Measurements from ENCODE around the gene C16orf92. TPM values are rescaled to one million over a fixed set of nuclear protein-coding genes. Genes with fewer than 3 reads are reported as not detected.

Gene C16orf92
- polyA plus RNA-seq, 4 donors = not detected

GRCh38 chr16:30063893-30064728 lies 41.1 kb downstream of the C16orf92 start:
- Histone ChIP-seq H3K27ac (ENCODE audit: low read depth in 1 of 3, low read length in 2 of 3) (peak overlapping the region; percentile 93 to 100 (median 99)), H3K4me1 (ENCODE audit: control insufficient read depth in 3 of 3, insufficient read depth in 2 of 3, low read depth in 1 of 3, low read length in 2 of 3) (peaks cover 0 to 33% (median 6%) of the 10 kb centered on the region in 3 donors), H3K9me3 (ENCODE audit: control insufficient read depth in 2 of 2, insufficient read depth in 1 of 2, low read depth in 1 of 2, low read length in 1 of 2) (no peaks in the 10 kb centered on the region), H3K4me3 (ENCODE audit: low read depth in 1 of 3, low read length in 3 of 3) (peak overlapping the region; percentile 67 to 100 (median 76)), H3K27me3 (ENCODE audit: control insufficient read depth in 3 of 3, insufficient read depth in 3 of 3, low read length in 3 of 3) (no peaks in the 10 kb centered on the region), H3K36me3 (ENCODE audit: control insufficient read depth in 3 of 3, insufficient read depth in 2 of 3, low read depth in 1 of 3, low read length in 3 of 3) (peaks cover 7 to 36% (median 12%) of the 10 kb centered on the region in 3 donors)
- DNase-seq = peak; percentile 52 to 69
- FAIRE-seq = no peak
- 5 to 9% (median 5%) methylated on average over 27 of the region's 27 CpGs for WGBS, 3 donors

- Histone ChIP-seq H3K36me3 (ENCODE audit: control insufficient read depth in 3 of 3, insufficient read depth in 2 of 3, low read depth in 1 of 3, low read length in 3 of 3) (peaks cover 13 to 38% (median 18%) of the 10 kb centered on the region in 3 donors), H3K27me3 (ENCODE audit: control insufficient read depth in 3 of 3, insufficient read depth in 3 of 3, low read length in 3 of 3) (no peaks in the 10 kb centered on the region), H3K4me3 (ENCODE audit: low read depth in 1 of 3, low read length in 3 of 3) (peak overlapping the region; percentile 67 to 100 (median 76)), H3K4me1 (ENCODE audit: control insufficient read depth in 3 of 3, insufficient read depth in 2 of 3, low read depth in 1 of 3, low read length in 2 of 3) (peaks cover 0 to 35% (median 6%) of the 10 kb centered on the region in 3 donors), H3K27ac (ENCODE audit: low read depth in 1 of 3, low read length in 2 of 3) (peak overlapping the region; percentile 93 to 100 (median 99)), H3K9me3 (ENCODE audit: control insufficient read depth in 2 of 2, insufficient read depth in 1 of 2, low read depth in 1 of 2, low read length in 1 of 2) (no peaks in the 10 kb centered on the region)
- no peak for FAIRE-seq
- 0 to 1% (median 0%) methylated on average over 23 to 25 of the region's 25 CpGs for WGBS, 3 donors
- DNase-seq = no peak
These were observed 41.7 kb downstream of the C16orf92 start for GRCh38 chr16:30064729-30065101.

GRCh38 chr16:30065102-30065942 lies 42.3 kb downstream of the C16orf92 start, which contains the start of gene ALDOA:
ALDOA (plus strand) TSS chr16:30065760; CDS start chr16:30066898, 1,138 bp downstream.
- H3K27me3 ChIP-seq (ENCODE audit: control insufficient read depth in 3 of 3, insufficient read depth in 3 of 3, low read length in 3 of 3) = no peaks in the 10 kb centered on the region
- peaks cover 15 to 41% (median 24%) of the 10 kb centered on the region in 3 donors for H3K36me3 ChIP-seq (ENCODE audit: control insufficient read depth in 3 of 3, insufficient read depth in 2 of 3, low read depth in 1 of 3, low read length in 3 of 3)
- no peak for FAIRE-seq
- DNase-seq = peak; percentile 97 to 99
- H3K4me3 ChIP-seq (ENCODE audit: low read depth in 1 of 3, low read length in 3 of 3) = peak within 1 kb of the TSS; percentile 85 to 100 (median 92)
- WGBS, 3 donors = 0 to 1% (median 1%) methylated on average over 76 to 99 of the region's 99 CpGs
- peak within 1 kb of the TSS; percentile 93 to 100 (median 99) for H3K27ac ChIP-seq (ENCODE audit: low read depth in 1 of 3, low read length in 2 of 3)
- H3K9me3 ChIP-seq (ENCODE audit: control insufficient read depth in 2 of 2, insufficient read depth in 1 of 2, low read depth in 1 of 2, low read length in 1 of 2) = no peaks in the 10 kb centered on the region
- H3K4me1 ChIP-seq (ENCODE audit: control insufficient read depth in 3 of 3, insufficient read depth in 2 of 3, low read depth in 1 of 3, low read length in 2 of 3) = peaks cover 0 to 36% (median 6%) of the 10 kb centered on the region in 3 donors

GRCh38 chr16:30065943-30066760 lies 43.2 kb downstream of the C16orf92 start:
- peaks cover 0 to 36% (median 6%) of the 10 kb centered on the region in 3 donors for H3K4me1 ChIP-seq (ENCODE audit: control insufficient read depth in 3 of 3, insufficient read depth in 2 of 3, low read depth in 1 of 3, low read length in 2 of 3)

GRCh38 chr16:30066761-30067583 lies 44.0 kb downstream of the C16orf92 start:
- peak; percentile 32 to 40 for DNase-seq
- 19 to 45% (median 28%) methylated on average over 21 of the region's 21 CpGs for WGBS, 3 donors
- H3K27me3 ChIP-seq (ENCODE audit: control insufficient read depth in 3 of 3, insufficient read depth in 3 of 3, low read length in 3 of 3) = no peaks in the 10 kb centered on the region
- H3K27ac ChIP-seq (ENCODE audit: low read depth in 1 of 3, low read length in 2 of 3) = peak overlapping the region; percentile 84 to 100 (median 98)
- H3K9me3 ChIP-seq (ENCODE audit: control insufficient read depth in 2 of 2, insufficient read depth in 1 of 2, low read depth in 1 of 2, low read length in 1 of 2) = no peaks in the 10 kb centered on the region
- peaks cover 19 to 58% (median 29%) of the 10 kb centered on the region in 3 donors for H3K36me3 ChIP-seq (ENCODE audit: control insufficient read depth in 3 of 3, insufficient read depth in 2 of 3, low read depth in 1 of 3, low read length in 3 of 3)
- peaks cover 0 to 36% (median 6%) of the 10 kb centered on the region in 3 donors for H3K4me1 ChIP-seq (ENCODE audit: control insufficient read depth in 3 of 3, insufficient read depth in 2 of 3, low read depth in 1 of 3, low read length in 2 of 3)
- no peak for FAIRE-seq
- H3K4me3 ChIP-seq (ENCODE audit: low read depth in 1 of 3, low read length in 3 of 3) = peak overlapping the region; percentile 85 to 100 (median 92)

More at GRCh38 chr16:30065943-30066760, 43.2 kb downstream of the C16orf92 start:
- DNase-seq (peak in 1 of 2 donors; percentile 43), FAIRE-seq (no peak)
- Histone ChIP-seq H3K36me3 (ENCODE audit: control insufficient read depth in 3 of 3, insufficient read depth in 2 of 3, low read depth in 1 of 3, low read length in 3 of 3) (peaks cover 15 to 50% (median 29%) of the 10 kb centered on the region in 3 donors), H3K4me3 (ENCODE audit: low read depth in 1 of 3, low read length in 3 of 3) (peak overlapping the region; percentile 85 to 100 (median 92)), H3K27me3 (ENCODE audit: control insufficient read depth in 3 of 3, insufficient read depth in 3 of 3, low read length in 3 of 3) (no peaks in the 10 kb centered on the region), H3K27ac (ENCODE audit: low read depth in 1 of 3, low read length in 2 of 3) (peak overlapping the region; percentile 84 to 100 (median 98)), H3K9me3 (ENCODE audit: control insufficient read depth in 2 of 2, insufficient read depth in 1 of 2, low read depth in 1 of 2, low read length in 1 of 2) (no peaks in the 10 kb centered on the region)
- WGBS, 3 donors = 0 to 1% (median 0%) methylated on average over 42 to 44 of the region's 44 CpGs

- Histone ChIP-seq H3K4me3 (ENCODE audit: low read depth in 1 of 3, low read length in 3 of 3) (peak overlapping the region in 1 of 3 donors; percentile 85), H3K27ac (ENCODE audit: low read depth in 1 of 3, low read length in 2 of 3) (peak overlapping the region in 1 of 3 donors; percentile 3), H3K9me3 (ENCODE audit: control insufficient read depth in 2 of 2, insufficient read depth in 1 of 2, low read depth in 1 of 2, low read length in 1 of 2) (no peaks in the 10 kb centered on the region), H3K36me3 (ENCODE audit: control insufficient read depth in 3 of 3, insufficient read depth in 2 of 3, low read depth in 1 of 3, low read length in 3 of 3) (peaks cover 19 to 64% (median 32%) of the 10 kb centered on the region in 3 donors), H3K27me3 (ENCODE audit: control insufficient read depth in 3 of 3, insufficient read depth in 3 of 3, low read length in 3 of 3) (no peaks in the 10 kb centered on the region), H3K4me1 (ENCODE audit: control insufficient read depth in 3 of 3, insufficient read depth in 2 of 3, low read depth in 1 of 3, low read length in 2 of 3) (peaks cover 0 to 36% (median 6%) of the 10 kb centered on the region in 3 donors)
- no peak for DNase-seq
- FAIRE-seq = no peak
- 48 to 67% (median 53%) methylated on average over 6 of the region's 6 CpGs for WGBS, 3 donors
These were observed 44.6 kb downstream of the C16orf92 start for GRCh38 chr16:30067584-30067916.

- Histone ChIP-seq H3K36me3 (ENCODE audit: control insufficient read depth in 3 of 3, insufficient read depth in 2 of 3, low read depth in 1 of 3, low read length in 3 of 3) (peaks cover 19 to 72% (median 32%) of the 10 kb centered on the region in 3 donors), H3K9me3 (ENCODE audit: control insufficient read depth in 2 of 2, insufficient read depth in 1 of 2, low read depth in 1 of 2, low read length in 1 of 2) (no peaks in the 10 kb centered on the region), H3K27ac (ENCODE audit: low read depth in 1 of 3, low read length in 2 of 3) (peak overlapping the region in 1 of 3 donors; percentile 26), H3K4me3 (ENCODE audit: low read depth in 1 of 3, low read length in 3 of 3) (no peak overlapping the region), H3K27me3 (ENCODE audit: control insufficient read depth in 3 of 3, insufficient read depth in 3 of 3, low read length in 3 of 3) (no peaks in the 10 kb centered on the region), H3K4me1 (ENCODE audit: control insufficient read depth in 3 of 3, insufficient read depth in 2 of 3, low read depth in 1 of 3, low read length in 2 of 3) (peaks cover 0 to 33% (median 6%) of the 10 kb centered on the region in 3 donors)
- WGBS, 3 donors = 78 to 80% (median 79%) methylated on average over 9 of the region's 9 CpGs
- no peak for DNase-seq
- no peak for FAIRE-seq
These were observed 45.3 kb downstream of the C16orf92 start for GRCh38 chr16:30068333-30068732.
